SK-N-MC (cell line): ENCODE data around the gene CAMSAP1.

Experiments used
- EZH2 ChIP-seq: fragments of 200-600 bp; sonication (generic); IDR thresholded peaks from one replicate; pipeline ENCODE4 v1.6.1; 2017; ENCODE audit warnings: antibody characterized with exemption
- FOXP2 ChIP-seq: optimal IDR thresholded peaks from 2 replicates; pipeline ENCODE3; 2011; ENCODE audit warnings: mild to moderate bottlenecking, moderate library complexity; ENCODE audit not compliant: insufficient read depth; ENCODE audit errors: extremely low read length, control extremely low read depth
- POLR2AphosphoS5 ChIP-seq: IDR thresholded peaks from 2 replicates; pipeline ENCODE4 v1.6.1; 2012; ENCODE audit warnings: mild to moderate bottlenecking, low read depth, low read length, borderline replicate concordance

GRCh38 chr9:135948446-135948845 lies 41.1 kb upstream of the CAMSAP1 start:
- no peak for TF ChIP-seq POLR2AphosphoS5
- TF ChIP-seq EZH2: no peak
- no peak for TF ChIP-seq FOXP2
